PC-9 (cell line): ENCODE results near the gene MAN1B1.

Source experiments
- CTCF ChIP-seq: fragments of 200-600 bp; sonication (generic); conservative IDR thresholded peaks from 2 replicates; pipeline ENCODE4 v1.6.1; 2017; ENCODE audit warnings: mixed run types, antibody characterized with exemption, mild to moderate bottlenecking, moderate library complexity
- EZH2 ChIP-seq: fragments of 200-600 bp; sonication (generic); IDR thresholded peaks from 2 replicates; pipeline ENCODE4 v1.8.0; 2017; ENCODE audit warnings: antibody characterized with exemption, low read depth

GRCh38 chr9:137112564-137113384, 26.0 kb downstream of the MAN1B1 start:
- TF ChIP-seq CTCF (no peak), EZH2 (no peak)
